Loucy (cell line): ENCODE measurements around the gene CYB561D2.

Experiments
- CTCF ChIP-seq: fragments of 200-600 bp; sonication (generic); conservative IDR thresholded peaks from 2 replicates; pipeline ENCODE4 v1.5.1; 2014; ENCODE audit warnings: mild to moderate bottlenecking, antibody characterized with exemption, low read length
- EZH2phosphoT487 ChIP-seq: fragments of 200-600 bp; IDR thresholded peaks from 2 replicates; pipeline ENCODE4 v1.6.1; 2018; ENCODE audit warnings: antibody characterized with exemption, mild to moderate bottlenecking, moderate library complexity, borderline replicate concordance

GRCh38 chr3:50351323-50351697, 648 bp downstream of the CYB561D2 start:
- TF ChIP-seq CTCF, result no peak
- TF ChIP-seq EZH2phosphoT487, result no peak
